Mesenteric fat pad (tissue), 1 donor: ENCODE data around the gene LRRC7. TPM values are rescaled to one million over a fixed set of nuclear protein-coding genes. Genes with fewer than 3 reads are reported as not detected.
"Not testable (repeated sequence)": the region's sequence is repeated elsewhere in the genome, so short reads cannot be mapped to it uniquely, and the experiment has no call there.

Experiments
- DNase-seq: peaks from one replicate; pipeline ENCODE4 v3.0.0-alpha.2; 2020; ENCODE audit warnings: low spot score
- total RNA-seq: library from RNA; stranded (reverse); fragmentation: NEBNext Ultra II Directional; extraction: Animal tissue kit (Norgen Biotek cat#: 25700); gene quantifications from one replicate; pipeline ENCODE4 v1.2.1, GENCODE V29; 2021
- donor health status: DM: yes; HTN: yes; CAD: no.

LRRC7 gene
- total RNA-seq, 1 donor from 2014 or later, result 0.03 TPM

GRCh38 chr1:69947837-69948236, 380.1 kb downstream of the LRRC7 start:
- no peak for DNase-seq

GRCh38 chr1:69952676-69953075, 385.0 kb downstream of the LRRC7 start:
- no peak for DNase-seq

GRCh38 chr1:69962452-69962851, 394.7 kb downstream of the LRRC7 start:
- not testable (repeated sequence) for DNase-seq

GRCh38 chr1:69967245-69967766, 399.6 kb downstream of the LRRC7 start:
- DNase-seq, result no peak

- DNase-seq, result no peak
Observed at GRCh38 chr1:69976896-69977295, 409.2 kb downstream of the LRRC7 start.

GRCh38 chr1:69982992-69983391, 415.3 kb downstream of the LRRC7 start:
- DNase-seq, result no peak

- DNase-seq, result no peak
Observed at GRCh38 chr1:69985376-69985775, 417.7 kb downstream of the LRRC7 start.

- DNase-seq, result no peak
Observed at GRCh38 chr1:69985901-69986439, 418.2 kb downstream of the LRRC7 start.

GRCh38 chr1:69987881-69988280, 420.2 kb downstream of the LRRC7 start:
- DNase-seq, result no peak

GRCh38 chr1:69991644-69992043, 423.9 kb downstream of the LRRC7 start:
- DNase-seq, result no peak

- DNase-seq, result no peak
Observed at GRCh38 chr1:69992594-69992993, 424.9 kb downstream of the LRRC7 start.

GRCh38 chr1:69993810-69994209, 426.1 kb downstream of the LRRC7 start:
- no peak for DNase-seq

GRCh38 chr1:69994241-69994640, 426.5 kb downstream of the LRRC7 start:
- DNase-seq, result no peak

GRCh38 chr1:69998847-69999246, 431.1 kb downstream of the LRRC7 start:
- no peak for DNase-seq

GRCh38 chr1:70003211-70003908, 435.6 kb downstream of the LRRC7 start:
- DNase-seq, result no peak

- no peak for DNase-seq
Observed at GRCh38 chr1:70005386-70006034, 437.8 kb downstream of the LRRC7 start.

GRCh38 chr1:70008660-70009059, 440.9 kb downstream of the LRRC7 start:
- no peak for DNase-seq

- DNase-seq, result no peak
Observed at GRCh38 chr1:70017770-70018169, 450.0 kb downstream of the LRRC7 start.

GRCh38 chr1:70024272-70024671, 456.6 kb downstream of the LRRC7 start:
- DNase-seq, result no peak

- DNase-seq, result no peak
Observed at GRCh38 chr1:70025052-70025451, 457.3 kb downstream of the LRRC7 start.

GRCh38 chr1:70025846-70026245, 458.1 kb downstream of the LRRC7 start:
- no peak for DNase-seq

GRCh38 chr1:70033266-70033873, 465.6 kb downstream of the LRRC7 start:
- DNase-seq, result no peak
